HepG2 (cell line): ENCODE measurements around the gene FAM167B. TPM values are rescaled to one million over a fixed set of nuclear protein-coding genes. Genes with fewer than 3 reads are reported as not detected.

Source experiments
- ATAC-seq: fragments of 200-7000 bp; cut with Tn5 transposase; 3 replicates; pipeline ENCODE4 v1.9.1; 2020; ENCODE audit warnings: mild to moderate bottlenecking, moderate library complexity
- BruUV-seq: library from RNA; stranded (reverse); fragments of 400-500 nt; replicated peaks from 2 replicates; lab custom pipeline; 2021; lab: Mats Ljungman, UMichigan
- CTCF ChIA-PET: fragments of 300-600 bp; formaldehyde crosslinking; extraction: SDS; loops from one replicate; lab custom pipeline; 2021; ENCODE audit warnings: low total read pairs, inconsistent platforms, low intra/inter-chr PET ratio; lab: Yijun Ruan, JAX
- POLR2A ChIA-PET: fragments of 350-600 bp; sonication (Branson Sonifier 250); formaldehyde crosslinking; loops from one replicate; lab custom pipeline; 2020; ENCODE audit warnings: antibody characterized with exemption, inconsistent platforms; lab: Yijun Ruan, JAX
- DNase-seq: peaks from one replicate; pipeline ENCODE4 v3.0.0-alpha.2; 2015; ENCODE audit warnings: low spot score
- FAIRE-seq: peaks from 3 replicates; lab custom pipeline; 2011; peaks lifted over from hg19 to GRCh38; lab: Jason Lieb, UNC
- H2AFZ ChIP-seq: one replicate; pipeline ENCODE4 v1.6.1; 2011; ENCODE audit warnings: low read length, inconsistent platforms
- H3K27ac ChIP-seq: fragments of 300-600 bp; 3 replicates; pipeline ENCODE4 v1.8.0; 2011; ENCODE audit warnings: mixed run types, mild to moderate bottlenecking, mixed read lengths, low read length, inconsistent platforms; ENCODE audit not compliant: insufficient read depth; ENCODE audit errors: extremely low read length
- H3K27me3 ChIP-seq, 2 experiments: fragments of 200-600 bp in 1 of 2; 2 replicates in 1 of 2; 3 replicates in 1 of 2; pipeline versions ENCODE4 v1.6.0 to v1.8.0; 2011; ENCODE audit warnings: low read length in 2 of 2, mild to moderate bottlenecking in 2 of 2, moderate library complexity in 2 of 2, inconsistent platforms in 1 of 2; ENCODE audit not compliant: insufficient read depth in 2 of 2, control insufficient read depth in 1 of 2
- H3K36me3 ChIP-seq, 2 experiments: fragments of 200-600 bp in 1 of 2; replicated peaks in 1 of 2; 2 replicates in 1 of 2; 3 replicates in 1 of 2; pipeline versions ENCODE4 v1.5.1 to v1.8.0; 2011; ENCODE audit warnings: low read length in 2 of 2, inconsistent platforms in 1 of 2; ENCODE audit not compliant: insufficient read depth in 2 of 2, control insufficient read depth in 1 of 2
- H3K4me1 ChIP-seq: 2 replicates; pipeline ENCODE4 v1.5.1; 2012; ENCODE audit warnings: low read length, inconsistent platforms; ENCODE audit not compliant: insufficient read depth
- H3K4me2 ChIP-seq: 2 replicates; pipeline ENCODE4 v1.6.0; 2011; ENCODE audit warnings: low read depth, low read length, inconsistent platforms
- H3K4me3 ChIP-seq, 3 experiments: fragments of 200-600 bp in 1 of 3; sonication (generic), shearing (Covaris generic) in 1 of 3; replicated peaks in 1 of 3; 2 replicates each; pipeline ENCODE4 v1.5.1; 2011 to 2016; ENCODE audit warnings: low read length in 3 of 3, inconsistent platforms in 2 of 3, low read depth in 2 of 3, mild to moderate bottlenecking in 2 of 3, control low read depth in 1 of 3, mixed read lengths in 1 of 3; ENCODE audit not compliant: insufficient read depth in 1 of 3
- H3K79me2 ChIP-seq: one replicate; pipeline ENCODE4 v1.6.1; 2011; ENCODE audit warnings: low read length, inconsistent platforms; ENCODE audit not compliant: insufficient read depth
- H3K9ac ChIP-seq: 2 replicates; pipeline ENCODE4 v1.6.0; 2011; ENCODE audit warnings: mild to moderate bottlenecking, low read depth, low read length, inconsistent platforms; ENCODE audit not compliant: insufficient read depth
- H3K9me3 ChIP-seq: 2 replicates; pipeline ENCODE4 v1.5.1; 2012; ENCODE audit warnings: mild to moderate bottlenecking, low read length
- H4K20me1 ChIP-seq: 2 replicates; pipeline ENCODE4 v1.6.0; 2011; ENCODE audit warnings: inconsistent platforms, mild to moderate bottlenecking, low read length, moderate library complexity; ENCODE audit not compliant: insufficient read depth
- ARNT2 ChIP-seq: sonication (generic); formaldehyde crosslinking; IDR thresholded peaks from 2 replicates; pipeline ENCODE4 v1.8.0; 2022; ENCODE audit warnings: mild to moderate bottlenecking, low read depth, missing genetic modification reagents, moderate library complexity
- ATF3 ChIP-seq: sonication (generic); formaldehyde crosslinking; IDR thresholded peaks from 2 replicates; pipeline ENCODE4 v1.4.0; 2020; ENCODE audit warnings: missing genetic modification reagents
- BCLAF1 ChIP-seq: fragments of 450-650 bp; IDR thresholded peaks from 2 replicates; pipeline ENCODE4 v1.6.1; 2017; ENCODE audit warnings: mild to moderate bottlenecking
- HOXA7 ChIP-seq: sonication (generic); formaldehyde crosslinking; IDR thresholded peaks from 2 replicates; pipeline ENCODE4 v1.8.1; 2022; ENCODE audit warnings: mild to moderate bottlenecking, missing genetic modification reagents, moderate library complexity
- ISL2 ChIP-seq: sonication (generic); formaldehyde crosslinking; IDR thresholded peaks from 2 replicates; pipeline ENCODE4 v1.5.0; 2020; ENCODE audit warnings: missing genetic modification reagents
- PPARG ChIP-seq: conservative IDR thresholded peaks from 2 replicates; pipeline ENCODE4 v1.6.1; 2016; ENCODE audit warnings: missing biosample characterization, missing genetic modification reagents
- RAD21 ChIP-seq: fragments of 450-650 bp; formaldehyde crosslinking; IDR thresholded peaks from 2 replicates; pipeline ENCODE4 v1.5.0; 2020; ENCODE audit warnings: mild to moderate bottlenecking
- RARA ChIP-seq: IDR thresholded peaks from 2 replicates; pipeline ENCODE4 v1.6.1; 2016; ENCODE audit warnings: missing genetic modification reagents, missing compliant biosample characterization
- RBM22 ChIP-seq: fragments of 200-400 bp; formaldehyde crosslinking; optimal IDR thresholded peaks from 2 replicates; pipeline ENCODE3; 2017; ENCODE audit warnings: mild to moderate bottlenecking, low read length, moderate library complexity
- SP140L ChIP-seq: sonication (generic); formaldehyde crosslinking; IDR thresholded peaks from 2 replicates; pipeline ENCODE4 v1.4.0; 2020; ENCODE audit warnings: missing genetic modification reagents, borderline replicate concordance
- ZSCAN9 ChIP-seq: IDR thresholded peaks from 2 replicates; pipeline ENCODE4 v1.6.1; 2016; ENCODE audit warnings: borderline replicate concordance
- WGBS: methylation state at CpG from one replicate; pipeline ENCODE4 v1.1.6; 2017; ENCODE audit warnings: low lambda C conversion rate; 5-methylcytosine and 5-hydroxymethylcytosine counted together
- in situ Hi-C: cut with HindIII; loops from 2 replicates; pipeline ENCODE4 v1.10.0; 2017; ENCODE audit warnings: low pct_unique_long_range_greater_than_20kb; ENCODE audit not compliant: extremely low pct_ligation_motif_present
- intact Hi-C: fragments of 100-400 bp; cut with micrococcal nuclease; formaldehyde crosslinking; loops from one replicate; pipeline ENCODE4 v1.10.0; 2022; ENCODE audit not compliant: unreplicated experiment
- polyA plus RNA-seq, 8 experiments: library from polyadenylated mRNA; depleted of rRNA in 3 of 8; stranded (reverse) in 7 of 8; unstranded in 1 of 8; fragments of >200 nt; fragmentation: Illumina TruSeq in 4 of 8; extraction: Trizol in 4 of 8; gene quantifications; 2 replicates each; pipeline versions ENCODE4 v1.2.1 to v1.2.3, GENCODE V29; 2011 to 2016; ENCODE audit warnings: low read depth in 4 of 8, missing spikeins in 1 of 8, mixed read lengths in 1 of 8; ENCODE audit not compliant: insufficient read depth in 1 of 8
- total RNA-seq, 5 experiments: library from RNA; depleted of rRNA; stranded (reverse); fragments of >200 nt; fragmentation: Illumina TruSeq; extraction: Trizol; gene quantifications; 2 replicates each; pipeline ENCODE4 v1.2.3, GENCODE V29; 2016; ENCODE audit warnings: low read depth in 1 of 5

The FAM167B gene
- total and polyA plus RNA-seq, 2 of the 13 experiments (the other 11 are each of a cell fraction or from before 2014, with no cell fraction given) = 0.15 to 0.70 TPM

GRCh38 chr1:32275424-32275823 is 28.4 kb downstream of the FAM167B start:
- ChIA-PET POLR2A (no interaction called here), CTCF (no interaction called here)
- Histone ChIP-seq H3K9me3 (no peaks in the 10 kb centered on the region), H3K27ac (no peak overlapping the region), H2AFZ (no peak overlapping the region), H4K20me1 (no peaks in the 10 kb centered on the region), H3K9ac (no peak overlapping the region), H3K4me3 (no peak overlapping the region), H3K4me1 (peaks cover 21% of the 10 kb centered on the region), H3K79me2 (no peaks in the 10 kb centered on the region), H3K36me3 (no peaks in the 10 kb centered on the region), H3K4me2 (no peak overlapping the region), H3K27me3 (peaks cover 0 to 10% of the 10 kb centered on the region in 2 experiments; a peak in 1 of 5 replicates)
- no TSS peak for BruUV-seq
- no peak for TF ChIP-seq PPARG (CRISPR knock-in tag)
- no peak for TF ChIP-seq ARNT2 (CRISPR knock-in tag)
- no peak for TF ChIP-seq HOXA7 (CRISPR knock-in tag)
- TF ChIP-seq ISL2 (CRISPR knock-in tag) = no peak
- TF ChIP-seq ZSCAN9 = no peak
- TF ChIP-seq RBM22 = no peak
- no peak for TF ChIP-seq SP140L (CRISPR knock-in tag)
- TF ChIP-seq RARA (CRISPR knock-in tag) = no peak
- DNase-seq (no peak), FAIRE-seq (no peak), ATAC-seq (no peak)
- intact Hi-C loops = no loop called here
- in situ Hi-C loops = no loop called here
- whole genome bisulfite sequencing = 83% methylated on average over 41 of the region's 41 CpGs

GRCh38 chr1:32276032-32276782 is 29.2 kb downstream of the FAM167B start:
- in situ Hi-C loops = no loop called here
- H3K9ac ChIP-seq = no peak overlapping the region
- BruUV-seq = no TSS peak
- no peak for FAIRE-seq
- TF ChIP-seq BCLAF1 = no peak
- TF ChIP-seq ATF3 = no peak
- no peak for TF ChIP-seq RAD21 (CRISPR knock-in tag)
- TF ChIP-seq, all 625 proteins: peak for 0
- POLR2A ChIA-PET = no interaction called here
- H3K9me3 ChIP-seq = no peaks in the 10 kb centered on the region
- H3K36me3 ChIP-seq = no peaks in the 10 kb centered on the region
- WGBS = 34% methylated on average over 18 of the region's 30 CpGs
- no peaks in the 10 kb centered on the region for H4K20me1 ChIP-seq
- ATAC-seq (no peak; the same call in 2 of the 3 replicates), DNase-seq (no peak)
- CTCF ChIA-PET = no interaction called here
- no peaks in the 10 kb centered on the region for H3K79me2 ChIP-seq
- H3K27ac ChIP-seq = no peak overlapping the region
- H2AFZ ChIP-seq = no peak overlapping the region
- no peak overlapping the region for H3K4me3 ChIP-seq
- peaks cover 21% of the 10 kb centered on the region for H3K4me1 ChIP-seq
- peak overlapping the region; percentile 12; the same call in 1 of the 2 replicates for H3K4me2 ChIP-seq
- H3K27me3 ChIP-seq = peaks cover 0 to 10% of the 10 kb centered on the region in 2 experiments; a peak in 1 of 5 replicates
- intact Hi-C loops = no loop called here
